ENCODE data around the gene TREML2. TPM values are rescaled to one million over a fixed set of nuclear protein-coding genes. Genes with fewer than 3 reads are reported as not detected.

Gene TREML2
- polyA plus RNA-seq, 1 donor from 2014 or later = not detected

- no peaks in the 10 kb centered on the region for H4K20me1 ChIP-seq (ENCODE audit: insufficient read depth)
- no peaks in the 10 kb centered on the region for H3K9me2 ChIP-seq (ENCODE audit: insufficient read depth, low read length)
- no peaks in the 10 kb centered on the region for H3F3A ChIP-seq (ENCODE audit: insufficient read depth, low read length, poor library complexity, severe bottlenecking)
- no peak overlapping the region for H3K9ac ChIP-seq (ENCODE audit: low read length)
- H3K27ac ChIP-seq (ENCODE audit: low read length) = no peak overlapping the region
- H3K79me2 ChIP-seq (replicated peaks; ENCODE audit: insufficient read depth, low read length) = no peaks in the 10 kb centered on the region
- H3K9me3 ChIP-seq (ENCODE audit: low read length) = no peaks in the 10 kb centered on the region
- H2AFZ ChIP-seq (ENCODE audit: low read depth, low read length) = no peak overlapping the region
- no peak overlapping the region for H3K4me3 ChIP-seq (ENCODE audit: low read length)
- no peak overlapping the region for H3K4me2 ChIP-seq (ENCODE audit: low read length)
- H3K36me3 ChIP-seq (ENCODE audit: insufficient read depth, low read length) = no peaks in the 10 kb centered on the region
- no peak for TF ChIP-seq REST (IDR thresholded peaks at IDR 0.05; ENCODE audit: borderline replicate concordance)
- TF ChIP-seq TAF1 (IDR thresholded peaks at IDR 0.05; ENCODE audit: low read depth) = no peak
- TF ChIP-seq EP300 (conservative IDR thresholded peaks at IDR 0.05; ENCODE audit: poor library complexity, severe bottlenecking) = no peak
- TF ChIP-seq EZH2 (IDR thresholded peaks at IDR 0.05; ENCODE audit: borderline replicate concordance, insufficient read depth, low read length, poor library complexity, severe bottlenecking) = no peak
- TF ChIP-seq MXI1 (conservative IDR thresholded peaks at IDR 0.05; ENCODE audit: poor library complexity, severe bottlenecking) = no peak
- TF ChIP-seq RAD21 (conservative IDR thresholded peaks at IDR 0.05) = no peak
- TF ChIP-seq SMC3 (conservative IDR thresholded peaks at IDR 0.05; ENCODE audit: poor library complexity) = no peak
- TF ChIP-seq CTCF (IDR thresholded peaks at IDR 0.05; ENCODE audit: poor library complexity, severe bottlenecking) = no peak
- no peak for TF ChIP-seq POLR2AphosphoS5 (IDR thresholded peaks at IDR 0.05)
- no peaks in the 10 kb centered on the region for H3K27me3 ChIP-seq (ENCODE audit: insufficient read depth, low read depth, low read length)
Observed at GRCh38 chr6:41161851-41162552, 38.9 kb downstream of the TREML2 start.

GRCh38 chr6:41161380-41161779, 39.6 kb downstream of the TREML2 start:
- Histone ChIP-seq H3K27me3 (ENCODE audit: insufficient read depth, low read depth, low read length) (no peaks in the 10 kb centered on the region), H3K9me3 (ENCODE audit: low read length) (no peaks in the 10 kb centered on the region), H4K20me1 (ENCODE audit: insufficient read depth) (no peaks in the 10 kb centered on the region), H3K79me2 (replicated peaks; ENCODE audit: insufficient read depth, low read length) (no peaks in the 10 kb centered on the region), H3F3A (ENCODE audit: insufficient read depth, low read length, poor library complexity, severe bottlenecking) (no peaks in the 10 kb centered on the region), H3K36me3 (ENCODE audit: insufficient read depth, low read length) (no peaks in the 10 kb centered on the region), H3K4me2 (ENCODE audit: low read length) (no peak overlapping the region), H3K27ac (ENCODE audit: low read length) (no peak overlapping the region), H3K9ac (ENCODE audit: low read length) (no peak overlapping the region), H3K4me3 (ENCODE audit: low read length) (no peak overlapping the region), H2AFZ (ENCODE audit: low read depth, low read length) (no peak overlapping the region), H3K9me2 (ENCODE audit: insufficient read depth, low read length) (no peaks in the 10 kb centered on the region)
- TF ChIP-seq MXI1 (conservative IDR thresholded peaks at IDR 0.05; ENCODE audit: poor library complexity, severe bottlenecking) (no peak), EP300 (conservative IDR thresholded peaks at IDR 0.05; ENCODE audit: poor library complexity, severe bottlenecking) (no peak), REST (IDR thresholded peaks at IDR 0.05; ENCODE audit: borderline replicate concordance) (no peak), SMC3 (conservative IDR thresholded peaks at IDR 0.05; ENCODE audit: poor library complexity) (no peak), TAF1 (IDR thresholded peaks at IDR 0.05; ENCODE audit: low read depth) (no peak), RAD21 (conservative IDR thresholded peaks at IDR 0.05) (no peak), EZH2 (IDR thresholded peaks at IDR 0.05; ENCODE audit: borderline replicate concordance, insufficient read depth, low read length, poor library complexity, severe bottlenecking) (no peak), POLR2AphosphoS5 (IDR thresholded peaks at IDR 0.05) (no peak), CTCF (IDR thresholded peaks at IDR 0.05; ENCODE audit: poor library complexity, severe bottlenecking) (no peak)
